HG03139 (cell line): Measurements from ENCODE around the gene ANLN.

ENCODE experiments used
- ATAC-seq: cut with Tn5 transposase; IDR thresholded peaks from one replicate; pipeline ENCODE4 v1.9.1; 2021; ENCODE audit not compliant: unreplicated experiment

The ANLN gene, protein sequence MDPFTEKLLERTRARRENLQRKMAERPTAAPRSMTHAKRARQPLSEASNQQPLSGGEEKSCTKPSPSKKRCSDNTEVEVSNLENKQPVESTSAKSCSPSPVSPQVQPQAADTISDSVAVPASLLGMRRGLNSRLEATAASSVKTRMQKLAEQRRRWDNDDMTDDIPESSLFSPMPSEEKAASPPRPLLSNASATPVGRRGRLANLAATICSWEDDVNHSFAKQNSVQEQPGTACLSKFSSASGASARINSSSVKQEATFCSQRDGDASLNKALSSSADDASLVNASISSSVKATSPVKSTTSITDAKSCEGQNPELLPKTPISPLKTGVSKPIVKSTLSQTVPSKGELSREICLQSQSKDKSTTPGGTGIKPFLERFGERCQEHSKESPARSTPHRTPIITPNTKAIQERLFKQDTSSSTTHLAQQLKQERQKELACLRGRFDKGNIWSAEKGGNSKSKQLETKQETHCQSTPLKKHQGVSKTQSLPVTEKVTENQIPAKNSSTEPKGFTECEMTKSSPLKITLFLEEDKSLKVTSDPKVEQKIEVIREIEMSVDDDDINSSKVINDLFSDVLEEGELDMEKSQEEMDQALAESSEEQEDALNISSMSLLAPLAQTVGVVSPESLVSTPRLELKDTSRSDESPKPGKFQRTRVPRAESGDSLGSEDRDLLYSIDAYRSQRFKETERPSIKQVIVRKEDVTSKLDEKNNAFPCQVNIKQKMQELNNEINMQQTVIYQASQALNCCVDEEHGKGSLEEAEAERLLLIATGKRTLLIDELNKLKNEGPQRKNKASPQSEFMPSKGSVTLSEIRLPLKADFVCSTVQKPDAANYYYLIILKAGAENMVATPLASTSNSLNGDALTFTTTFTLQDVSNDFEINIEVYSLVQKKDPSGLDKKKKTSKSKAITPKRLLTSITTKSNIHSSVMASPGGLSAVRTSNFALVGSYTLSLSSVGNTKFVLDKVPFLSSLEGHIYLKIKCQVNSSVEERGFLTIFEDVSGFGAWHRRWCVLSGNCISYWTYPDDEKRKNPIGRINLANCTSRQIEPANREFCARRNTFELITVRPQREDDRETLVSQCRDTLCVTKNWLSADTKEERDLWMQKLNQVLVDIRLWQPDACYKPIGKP

GRCh38 chr7:36389371-36390198 lies at the start of gene ANLN:
ANLN (plus strand) TSS chr7:36389862; CDS start chr7:36390027, 165 bp downstream.
- ATAC-seq, result peak; percentile 71

DNA sequence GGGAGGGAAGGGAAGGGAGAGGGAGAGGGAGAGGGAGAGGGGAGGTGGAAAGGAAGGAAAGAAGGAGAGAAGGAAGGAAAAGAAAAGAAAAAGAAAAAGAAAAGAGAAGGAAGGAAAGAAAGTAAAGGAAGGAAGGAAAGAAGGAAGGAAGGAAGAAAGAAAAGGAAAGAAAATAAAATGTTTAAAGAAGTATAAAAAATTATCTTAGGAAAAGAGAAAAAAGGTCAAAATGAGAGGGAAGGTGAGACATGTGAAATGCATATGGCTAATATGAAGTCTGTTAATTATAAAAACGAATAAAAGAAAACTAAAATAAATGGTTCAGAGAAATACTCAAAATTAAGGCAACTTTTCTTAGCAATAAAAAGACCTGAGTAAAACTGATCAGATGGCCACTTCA lies 46.1 kb upstream of the ANLN start:
- no peak for ATAC-seq

GRCh38 chr7:36344622-36345021 lies 45.0 kb upstream of the ANLN start:
- no peak for ATAC-seq

- no peak for ATAC-seq
These were observed 43.3 kb upstream of the ANLN start for GRCh38 chr7:36346260-36346831.

- no peak for ATAC-seq
These were observed 41.4 kb upstream of the ANLN start for GRCh38 chr7:36348256-36348655.

DNA sequence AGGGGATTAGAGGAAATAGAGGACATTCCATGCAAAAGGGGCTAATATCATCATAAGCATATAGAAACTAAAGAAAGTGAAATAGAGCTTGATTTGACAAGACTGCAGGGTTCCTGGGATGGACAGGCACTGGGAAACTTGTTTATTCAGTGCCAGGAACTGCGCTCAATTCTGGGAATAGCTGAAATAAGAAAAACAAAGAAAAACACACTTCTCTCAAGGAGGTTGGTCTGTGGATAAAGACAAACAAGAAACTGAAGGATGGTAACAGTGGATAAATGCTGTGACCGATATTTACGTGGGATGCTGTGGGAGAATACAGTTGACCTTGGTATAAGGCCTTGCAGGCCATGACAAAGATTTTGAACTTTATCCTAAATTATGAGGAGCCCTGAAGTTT lies 40.9 kb upstream of the ANLN start:
- no peak for ATAC-seq

DNA sequence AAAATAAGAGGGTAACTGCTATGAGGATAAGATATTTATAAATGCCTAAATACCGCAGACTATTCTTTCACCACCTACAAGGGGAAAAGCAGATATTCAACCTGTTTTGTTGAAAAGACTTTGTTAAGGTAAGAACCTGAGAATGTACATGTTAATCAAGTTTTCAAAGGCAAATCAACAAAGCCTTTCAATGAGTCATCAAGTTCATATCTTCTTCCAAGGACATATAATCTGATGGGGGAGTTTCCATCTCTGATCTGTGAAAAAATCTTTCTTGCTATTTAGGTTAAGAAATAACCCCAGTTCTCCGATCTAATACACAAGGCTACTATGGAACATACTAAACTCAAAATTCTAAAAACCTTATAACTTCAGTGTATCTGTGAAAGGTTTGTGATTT lies 40.0 kb upstream of the ANLN start:
- ATAC-seq, result no peak

GRCh38 chr7:36355490-36355889 lies 34.2 kb upstream of the ANLN start:
- no peak for ATAC-seq

DNA sequence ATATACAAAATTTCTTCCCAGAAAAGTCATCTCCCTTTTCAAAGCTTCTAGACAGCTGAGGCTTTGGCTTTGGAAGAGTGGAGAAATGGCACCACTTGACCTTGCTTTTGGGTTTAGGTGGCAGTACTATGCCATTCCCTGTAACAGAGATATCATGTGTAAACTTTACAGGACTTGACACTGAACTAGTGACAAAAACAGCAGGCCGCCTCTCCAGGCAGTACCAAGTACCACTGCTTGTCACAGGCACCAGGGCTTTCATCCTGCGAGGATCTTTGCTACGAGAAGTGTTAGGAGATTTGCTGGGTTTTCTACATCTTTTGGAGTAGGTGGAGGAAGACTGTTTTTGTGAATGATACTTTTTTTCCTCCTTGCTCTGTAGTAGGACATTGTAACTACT lies 32.6 kb upstream of the ANLN start:
- ATAC-seq, result no peak

DNA sequence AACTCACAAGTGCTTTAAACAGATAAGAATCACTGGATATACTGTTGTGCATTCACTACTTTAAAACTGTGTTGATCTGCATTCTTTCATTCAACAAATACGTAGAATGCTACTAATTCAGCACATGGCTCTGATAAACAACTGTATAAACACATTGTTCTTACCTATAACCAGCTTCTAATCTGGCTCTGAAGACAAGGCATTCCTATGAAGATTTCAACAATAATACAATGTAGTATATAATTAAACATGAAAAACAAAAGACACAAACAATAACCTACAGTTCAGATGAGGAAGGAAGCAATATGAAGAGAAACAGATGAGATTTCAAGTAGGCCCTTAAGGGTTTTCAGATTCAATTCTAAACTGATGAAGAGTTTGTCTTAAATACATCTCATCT lies 31.1 kb upstream of the ANLN start:
- no peak for ATAC-seq

DNA sequence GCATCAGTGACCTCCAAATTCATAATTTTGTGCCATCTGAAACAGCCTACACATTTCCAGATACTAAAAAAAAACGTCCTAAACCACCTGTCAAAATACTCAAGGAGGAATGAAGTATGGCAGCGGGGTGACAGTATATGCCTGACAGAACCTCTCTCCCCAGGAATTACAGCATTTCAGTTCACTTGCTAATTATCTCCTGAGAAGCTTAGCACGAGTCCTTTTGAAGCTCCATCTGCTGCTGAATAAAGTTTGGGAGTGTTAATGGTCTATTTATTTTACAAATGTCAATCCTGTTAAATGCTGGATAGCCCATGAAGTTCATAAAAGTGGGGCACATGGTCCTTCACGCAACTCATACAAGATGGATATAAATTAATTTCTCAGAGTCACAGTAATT lies 29.4 kb upstream of the ANLN start:
- ATAC-seq, result no peak

GRCh38 chr7:36361227-36361626 lies 28.4 kb upstream of the ANLN start:
- ATAC-seq, result no peak

DNA sequence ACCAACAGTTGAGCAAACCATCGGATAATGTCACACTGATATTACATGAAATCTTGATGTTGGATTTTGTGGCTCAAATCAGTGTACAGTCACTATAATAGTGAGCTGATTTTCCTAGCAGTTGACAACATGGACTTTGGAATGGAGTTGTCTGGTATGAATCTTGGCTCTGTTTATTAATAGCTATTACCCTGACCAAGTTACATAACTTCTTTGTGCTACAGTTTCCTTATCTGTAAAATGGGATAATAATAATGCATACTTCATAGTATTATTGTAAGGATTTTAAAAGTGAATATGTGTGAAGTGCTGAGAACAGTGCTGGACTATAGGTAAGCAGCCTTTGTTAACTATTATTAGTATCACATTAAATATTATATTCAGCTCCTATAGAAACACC lies 26.1 kb upstream of the ANLN start:
- ATAC-seq, result no peak

DNA sequence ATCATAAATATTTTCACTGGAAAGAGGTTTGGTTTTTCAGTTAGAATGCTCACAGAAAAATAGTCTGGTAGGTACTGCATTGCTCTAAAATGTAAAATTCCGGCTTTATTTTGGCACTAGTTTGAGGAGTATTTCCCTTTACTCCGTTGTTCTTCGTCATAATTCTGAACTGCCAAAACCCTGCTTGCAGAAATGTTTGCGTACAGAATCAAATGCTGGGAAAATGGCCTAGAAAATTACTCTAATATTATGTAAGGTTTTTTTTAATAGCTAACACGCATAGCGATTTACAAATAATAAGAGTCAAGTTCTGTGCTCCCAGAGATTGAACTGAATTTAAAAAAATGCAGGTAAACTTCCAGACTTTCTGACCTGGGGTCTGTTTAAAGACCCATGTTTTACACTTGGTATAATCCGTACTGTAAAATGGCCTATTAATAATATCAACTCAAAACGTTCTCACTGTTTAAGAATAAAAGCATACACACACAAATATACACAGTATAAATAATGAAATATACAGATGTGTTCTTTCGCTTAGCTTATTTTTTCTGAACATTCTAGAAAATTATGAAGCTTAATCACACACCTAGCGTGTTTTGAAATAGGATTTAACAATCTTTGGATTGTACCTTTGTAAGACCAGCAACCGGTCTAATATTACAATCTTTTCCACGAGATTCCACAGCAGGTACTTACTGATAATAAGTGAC lies 23.5 kb upstream of the ANLN start:
- ATAC-seq, result no peak

DNA sequence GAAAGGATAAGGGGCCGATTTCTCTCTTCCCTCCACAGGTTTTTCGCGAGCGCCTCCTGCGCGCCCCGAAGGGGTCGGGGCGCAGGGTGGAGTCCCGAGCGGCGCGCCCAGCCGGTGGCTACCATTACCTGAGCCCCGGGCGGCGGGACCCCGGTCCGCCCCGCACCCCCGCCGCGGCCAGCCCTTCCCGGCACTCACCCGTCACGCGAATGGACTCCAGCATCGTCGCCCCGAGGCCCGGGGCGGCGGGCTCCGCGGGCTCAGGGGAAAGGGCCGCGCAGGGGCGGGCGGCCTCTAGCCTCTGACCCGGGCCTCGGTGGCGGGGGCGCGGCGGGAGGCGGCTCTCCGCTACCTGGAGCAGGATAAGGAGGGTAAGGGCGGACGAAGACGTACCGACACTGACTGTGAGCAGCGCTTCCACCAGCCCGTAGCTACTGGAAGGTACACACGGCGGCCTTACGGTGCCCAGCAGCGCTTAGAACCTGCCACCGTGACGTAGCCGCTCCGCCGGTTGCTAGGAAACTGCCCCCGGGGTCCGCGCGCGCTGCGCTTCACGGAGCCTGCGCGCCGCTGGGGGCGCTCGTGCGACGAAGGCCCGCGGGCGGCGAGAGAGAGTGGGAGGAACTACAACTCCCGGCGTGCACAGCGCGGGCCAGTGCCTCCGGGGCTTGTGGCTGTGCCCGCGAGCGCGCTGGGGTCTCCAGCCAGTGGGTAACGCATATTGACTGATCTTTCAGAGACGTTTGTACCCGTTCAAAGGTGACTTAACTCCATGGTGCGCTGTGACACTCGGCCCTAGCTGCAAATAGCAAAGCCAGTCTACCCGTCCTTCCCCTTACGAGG lies 22.7 kb upstream of the ANLN start:
- peak; percentile 99 for ATAC-seq

- no peak for ATAC-seq
These were observed 22.0 kb upstream of the ANLN start for GRCh38 chr7:36367561-36368077.

DNA sequence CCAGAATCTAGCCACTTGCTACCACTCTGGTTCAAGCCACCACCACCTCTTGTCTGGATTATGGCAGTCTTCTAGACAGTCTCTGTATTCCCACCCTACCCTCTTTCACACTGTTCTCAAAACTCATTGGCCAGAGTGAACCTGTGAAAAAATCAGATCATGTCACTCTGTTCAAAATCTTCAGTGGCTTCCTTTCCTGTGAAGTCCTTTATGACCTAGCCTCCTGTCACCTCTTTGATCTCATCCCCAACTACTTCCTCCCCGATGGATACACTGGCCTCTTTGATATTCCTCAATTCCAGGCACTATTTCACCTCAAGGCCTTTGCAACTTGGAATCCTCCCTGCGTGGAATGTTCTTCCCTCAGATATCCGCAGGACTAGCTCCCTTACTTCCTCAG lies 21.2 kb upstream of the ANLN start:
- no peak for ATAC-seq

DNA sequence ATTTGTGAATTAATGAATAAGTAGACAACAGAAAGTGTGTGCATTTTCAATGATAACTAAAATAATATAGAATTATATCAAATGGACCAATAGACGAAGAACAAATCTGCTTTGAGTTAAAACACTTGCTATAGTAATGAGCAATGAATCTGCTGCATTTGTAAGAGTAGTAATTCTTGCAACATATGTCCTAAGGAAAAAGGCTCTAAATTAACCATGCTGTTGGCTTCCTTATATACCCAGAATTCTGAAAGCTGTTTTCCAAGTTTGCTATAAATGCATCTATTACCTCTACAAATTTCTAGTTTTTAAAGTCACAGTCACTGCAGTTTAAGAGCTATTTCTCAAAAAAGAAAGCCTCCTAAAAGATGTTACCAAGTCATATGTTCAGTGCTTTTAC lies 20.5 kb upstream of the ANLN start:
- no peak for ATAC-seq

DNA sequence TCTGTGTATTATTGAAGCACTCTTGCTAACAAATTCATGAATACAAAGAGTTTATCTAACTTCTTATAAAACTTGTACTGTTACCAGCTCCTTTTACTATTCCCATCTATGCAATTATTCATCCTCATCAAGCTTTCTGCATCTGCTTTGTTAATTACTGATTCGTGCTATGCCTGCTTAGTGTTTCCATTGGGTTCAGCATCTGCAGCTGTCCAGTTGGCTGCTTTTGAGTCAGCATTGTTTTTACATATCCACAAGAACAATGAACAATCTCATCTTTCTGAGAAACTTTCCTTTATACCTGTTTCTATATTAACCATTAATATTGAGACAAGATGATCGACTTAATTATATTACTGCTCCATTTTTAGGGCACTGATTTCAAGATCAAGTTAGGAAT lies 19.6 kb upstream of the ANLN start:
- ATAC-seq, result no peak
